HepG2 (cell line): ENCODE measurements around the gene ZFAND4.

Experiments used
- ATAD3A ChIP-seq: sonication (generic); formaldehyde crosslinking; IDR thresholded peaks from 2 replicates; pipeline ENCODE4 v1.4.0; 2020; ENCODE audit warnings: missing genetic modification reagents
- CBX2 ChIP-seq, 2 experiments: fragments of 200-600 bp in 1 of 2; sonication (generic); formaldehyde crosslinking in 1 of 2; IDR thresholded peaks; 2 replicates each; pipeline versions ENCODE4 v1.7.0 to v1.8.1; 2018 to 2022; ENCODE audit warnings: low read depth in 2 of 2, low read length in 1 of 2, mild to moderate bottlenecking in 1 of 2, missing genetic modification reagents in 1 of 2
- CTCF ChIP-seq: sonication (generic); formaldehyde crosslinking; IDR thresholded peaks from 2 replicates; pipeline ENCODE4 v1.5.0; 2020; ENCODE audit warnings: mild to moderate bottlenecking, missing genetic modification reagents, moderate library complexity
- EZH2 ChIP-seq: conservative IDR thresholded peaks from 2 replicates; pipeline ENCODE4 v1.6.1; 2012; ENCODE audit warnings: mild to moderate bottlenecking, low read depth, low read length, moderate library complexity
- FOXC1 ChIP-seq: sonication (generic); formaldehyde crosslinking; IDR thresholded peaks from 2 replicates; pipeline ENCODE4 v1.8.0; 2022; ENCODE audit warnings: mild to moderate bottlenecking, missing genetic modification reagents, borderline replicate concordance
- FOXO4 ChIP-seq: sonication (generic); formaldehyde crosslinking; conservative IDR thresholded peaks from 2 replicates; pipeline ENCODE4 v1.8.1; 2023; ENCODE audit warnings: missing genetic modification reagents
- MAX ChIP-seq: IDR thresholded peaks from 2 replicates; pipeline ENCODE4 v1.6.1; 2012; ENCODE audit warnings: inconsistent platforms
- NR3C1 ChIP-seq: sonication (generic); formaldehyde crosslinking; IDR thresholded peaks from 2 replicates; pipeline ENCODE4 v1.4.0; 2020; ENCODE audit warnings: missing genetic modification reagents
- RBM39 ChIP-seq: fragments of 200-400 bp; formaldehyde crosslinking; IDR thresholded peaks from one replicate; pipeline ENCODE4 v1.6.1; 2018; ENCODE audit warnings: antibody characterized with exemption, mild to moderate bottlenecking, low read depth, low read length; ENCODE audit not compliant: poor library complexity, severe bottlenecking
- SIN3A ChIP-seq: IDR thresholded peaks from 2 replicates; pipeline ENCODE4 v1.6.1; 2011; ENCODE audit warnings: low read depth, mild to moderate bottlenecking, control low read depth, low read length, borderline replicate concordance
- SIN3B ChIP-seq: fragments of 150-350 bp; IDR thresholded peaks from 2 replicates; pipeline ENCODE4 v1.6.1; 2014; ENCODE audit warnings: low read length
- TCF7L2 ChIP-seq: IDR thresholded peaks from 2 replicates; pipeline ENCODE4 v1.6.1; 2011; ENCODE audit warnings: mild to moderate bottlenecking, low read depth, low read length, moderate library complexity
- USF2 ChIP-seq, 2 experiments: sonication (generic) in 1 of 2; formaldehyde crosslinking in 1 of 2; IDR thresholded peaks; 2 replicates each; pipeline versions ENCODE4 v1.5.1 to v1.6.1; 2011 to 2020; ENCODE audit warnings: borderline replicate concordance in 1 of 2, low read depth in 1 of 2, low read length in 1 of 2, mild to moderate bottlenecking in 1 of 2, missing genetic modification reagents in 1 of 2, moderate library complexity in 1 of 2

GRCh38 chr10:45646384-45647050, 26.1 kb downstream of the ZFAND4 start:
- TF ChIP-seq RBM39: no peak
- TF ChIP-seq USF2 (IDR thresholded peaks at IDR 0.05; ENCODE audit: low read depth, low read length): no peak
- no peak for TF ChIP-seq USF2 (CRISPR knock-in tag; IDR thresholded peaks at IDR 0.05; ENCODE audit: borderline replicate concordance)
- TF ChIP-seq CBX2 (IDR thresholded peaks at IDR 0.05; ENCODE audit: low read depth, low read length): no peak
- TF ChIP-seq CBX2 (CRISPR knock-in tag; IDR thresholded peaks at IDR 0.05; ENCODE audit: low read depth): no peak
- TF ChIP-seq EZH2: no peak
- TF ChIP-seq NR3C1 (CRISPR knock-in tag): no peak
- TF ChIP-seq TCF7L2: no peak
- TF ChIP-seq SIN3A: no peak
- TF ChIP-seq FOXO4 (CRISPR knock-in tag): no peak
- TF ChIP-seq SIN3B: no peak
- no peak for TF ChIP-seq MAX
- TF ChIP-seq FOXC1 (CRISPR knock-in tag): no peak
- no peak for TF ChIP-seq ATAD3A (CRISPR knock-in tag)
- no peak for TF ChIP-seq CTCF (CRISPR knock-in tag)
